HG03439 (cell line): ENCODE measurements around the gene PDGFRA.
A peak's percentile ranks its signal among the peaks of the same experiment; 100 is the strongest.
"Not testable (repeated sequence)": the region's sequence is repeated elsewhere in the genome, so short reads cannot be mapped to it uniquely, and the experiment has no call there.

Experiments used
- ATAC-seq: cut with Tn5 transposase; IDR thresholded peaks from one replicate; pipeline ENCODE4 v1.9.1; 2021; ENCODE audit warnings: mild to moderate bottlenecking, moderate library complexity; ENCODE audit not compliant: unreplicated experiment

PDGFRA gene

GRCh38 chr4:54317690-54318089 lies 88.6 kb downstream of the PDGFRA start:
- ATAC-seq, result no peak

GRCh38 chr4:54318904-54319303 lies 89.8 kb downstream of the PDGFRA start:
- no peak for ATAC-seq

- no peak for ATAC-seq
Measured at GRCh38 chr4:54320826-54321685, 92.0 kb downstream of the PDGFRA start.

GRCh38 chr4:54322818-54323417 lies 93.8 kb downstream of the PDGFRA start:
- ATAC-seq, result peak; percentile 68

- ATAC-seq, result no peak
Measured at GRCh38 chr4:54330896-54331295, 101.8 kb downstream of the PDGFRA start.

GRCh38 chr4:54332542-54332941 lies 103.4 kb downstream of the PDGFRA start:
- no peak for ATAC-seq

- no peak for ATAC-seq
Measured at GRCh38 chr4:54333657-54334056, 104.6 kb downstream of the PDGFRA start.

GRCh38 chr4:54334769-54335168 lies 105.7 kb downstream of the PDGFRA start:
- not testable (repeated sequence) for ATAC-seq

GRCh38 chr4:54337009-54337408 lies 107.9 kb downstream of the PDGFRA start:
- ATAC-seq, result no peak

GRCh38 chr4:54342067-54342466 lies 113.0 kb downstream of the PDGFRA start:
- not testable (repeated sequence) for ATAC-seq
